Lung (tissue), 12 donors: ENCODE measurements around the gene HTT. TPM values are rescaled to one million over a fixed set of nuclear protein-coding genes. Genes with fewer than 3 reads are reported as not detected.

ENCODE experiments used
- ATAC-seq: fragments of 200-7000 bp; cut with Tn5 transposase; one replicate; pipeline ENCODE4 v1.9.1; 2020; ENCODE audit warnings: moderate number of reproducible peaks; ENCODE audit not compliant: insufficient read depth, low FRiP score
- DNase-seq, 3 donors: peaks; one replicate each; pipeline ENCODE4 v3.0.0-alpha.2; 2013 to 2017
- H3K27ac ChIP-seq, 2 donors: one replicate each; pipeline ENCODE4 v1.5.1; 2013; ENCODE audit warnings: mild to moderate bottlenecking in 2 of 2, moderate library complexity in 2 of 2, control low read depth in 1 of 2, inconsistent platforms in 1 of 2, low read depth in 1 of 2, low read length in 1 of 2
- H3K27me3 ChIP-seq, 3 donors: one replicate each; pipeline ENCODE4 v1.5.1; 2013; ENCODE audit warnings: low read length in 2 of 3; ENCODE audit not compliant: control insufficient read depth in 3 of 3, insufficient read depth in 3 of 3
- H3K36me3 ChIP-seq, 4 donors: one replicate each; pipeline ENCODE4 v1.5.1; 2013; ENCODE audit warnings: low read length in 4 of 4, mild to moderate bottlenecking in 1 of 4, moderate library complexity in 1 of 4; ENCODE audit not compliant: control insufficient read depth in 4 of 4, insufficient read depth in 4 of 4
- H3K4me1 ChIP-seq, 5 donors: one replicate each; pipeline ENCODE4 v1.5.1; 2013; ENCODE audit warnings: low read length in 5 of 5, mild to moderate bottlenecking in 2 of 5, moderate library complexity in 1 of 5; ENCODE audit not compliant: control insufficient read depth in 5 of 5, insufficient read depth in 5 of 5
- H3K4me3 ChIP-seq: one replicate; pipeline ENCODE4 v1.5.1; 2013; ENCODE audit warnings: mild to moderate bottlenecking, control low read depth, moderate library complexity
- H3K9ac ChIP-seq, 2 donors: one replicate each; pipeline ENCODE4 v1.5.1; 2013; ENCODE audit warnings: low read length in 2 of 2, control low read depth in 1 of 2; ENCODE audit not compliant: insufficient read depth in 1 of 2
- H3K9me3 ChIP-seq, 4 donors: one replicate each; pipeline ENCODE4 v1.5.1; 2013; ENCODE audit warnings: low read length in 3 of 4, mild to moderate bottlenecking in 1 of 4, moderate library complexity in 1 of 4; ENCODE audit not compliant: control insufficient read depth in 4 of 4, insufficient read depth in 3 of 4
- WGBS, 2 donors: extraction: QIAGEN DNeasy Blood & Tissue Kit; methylation state at CpG; one replicate each; pipeline ENCODE4 v1.1.7; 2013; 5-methylcytosine and 5-hydroxymethylcytosine counted together
- polyA plus RNA-seq, 2 donors: library from polyadenylated mRNA; stranded (reverse); fragments of 200-250 nt; gene quantifications; one replicate each; pipeline ENCODE4 v1.2.1, GENCODE V29; 2013
- total RNA-seq, 2 donors: library from RNA; depleted of rRNA in 1 of 2; stranded (reverse); fragments of >200 nt in 1 of 2; gene quantifications; one replicate each; pipeline ENCODE4 v1.2.1, GENCODE V29; 2014 to 2021
- TF ChIP-seq, protein P1 (sequence below): IDR thresholded peaks from 2 replicates; pipeline ENCODE4 v1.5.1; 2012; ENCODE audit warnings: mild to moderate bottlenecking; ENCODE audit errors: control extremely low read depth, extremely low read depth
- donor health status: control.
- donor health status: control.
- donor health status: Bipolar disorder and iron deficiency.
- donor health status: healthy.
- donor health status: DM: yes; HTN: yes; CAD: no.

HTT gene
- total and polyA plus RNA-seq, 4 donors, result 17.0 to 109 (median 48.4) TPM

DNA sequence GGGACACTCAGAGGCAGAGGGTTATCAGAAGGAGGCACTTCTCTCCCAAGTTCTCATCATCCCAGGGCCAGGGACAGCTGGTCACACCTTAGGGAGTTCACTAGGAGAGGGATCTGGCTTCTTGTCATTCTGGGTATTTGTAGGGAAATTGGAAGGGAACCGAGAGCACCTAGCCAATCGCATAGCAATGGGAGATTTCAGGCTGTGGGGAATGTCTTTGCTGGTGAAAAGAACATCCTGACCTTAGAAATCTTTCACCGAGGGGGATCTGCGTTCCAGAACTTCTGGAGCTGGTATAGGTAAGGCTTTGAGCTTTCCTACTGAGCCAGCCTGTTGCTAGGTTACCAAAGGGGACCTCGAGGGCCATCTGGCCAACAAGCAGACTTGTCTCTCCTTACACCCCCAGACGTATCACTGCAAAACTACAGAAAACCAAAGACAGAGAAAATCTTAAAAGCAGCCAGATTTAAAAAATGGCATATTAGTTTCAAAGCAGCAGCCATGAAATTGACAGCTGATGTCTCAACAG lies 6.9 kb upstream of the HTT start:
- Histone ChIP-seq H3K9ac (no peak overlapping the region), H3K9me3 (no peaks in the 10 kb centered on the region), H3K36me3 (no peaks in the 10 kb centered on the region), H3K27ac (no peak overlapping the region), H3K4me3 (no peak overlapping the region), H3K4me1 (no peaks in the 10 kb centered on the region), H3K27me3 (no peaks in the 10 kb centered on the region)
- DNase-seq, result no peak
- TF ChIP-seq, protein P1, sequence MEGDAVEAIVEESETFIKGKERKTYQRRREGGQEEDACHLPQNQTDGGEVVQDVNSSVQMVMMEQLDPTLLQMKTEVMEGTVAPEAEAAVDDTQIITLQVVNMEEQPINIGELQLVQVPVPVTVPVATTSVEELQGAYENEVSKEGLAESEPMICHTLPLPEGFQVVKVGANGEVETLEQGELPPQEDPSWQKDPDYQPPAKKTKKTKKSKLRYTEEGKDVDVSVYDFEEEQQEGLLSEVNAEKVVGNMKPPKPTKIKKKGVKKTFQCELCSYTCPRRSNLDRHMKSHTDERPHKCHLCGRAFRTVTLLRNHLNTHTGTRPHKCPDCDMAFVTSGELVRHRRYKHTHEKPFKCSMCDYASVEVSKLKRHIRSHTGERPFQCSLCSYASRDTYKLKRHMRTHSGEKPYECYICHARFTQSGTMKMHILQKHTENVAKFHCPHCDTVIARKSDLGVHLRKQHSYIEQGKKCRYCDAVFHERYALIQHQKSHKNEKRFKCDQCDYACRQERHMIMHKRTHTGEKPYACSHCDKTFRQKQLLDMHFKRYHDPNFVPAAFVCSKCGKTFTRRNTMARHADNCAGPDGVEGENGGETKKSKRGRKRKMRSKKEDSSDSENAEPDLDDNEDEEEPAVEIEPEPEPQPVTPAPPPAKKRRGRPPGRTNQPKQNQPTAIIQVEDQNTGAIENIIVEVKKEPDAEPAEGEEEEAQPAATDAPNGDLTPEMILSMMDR, result no peak
- WGBS, 2 donors, result 86 to 92% methylated on average over 6 of the region's 6 CpGs
- no peak for ATAC-seq

DNA sequence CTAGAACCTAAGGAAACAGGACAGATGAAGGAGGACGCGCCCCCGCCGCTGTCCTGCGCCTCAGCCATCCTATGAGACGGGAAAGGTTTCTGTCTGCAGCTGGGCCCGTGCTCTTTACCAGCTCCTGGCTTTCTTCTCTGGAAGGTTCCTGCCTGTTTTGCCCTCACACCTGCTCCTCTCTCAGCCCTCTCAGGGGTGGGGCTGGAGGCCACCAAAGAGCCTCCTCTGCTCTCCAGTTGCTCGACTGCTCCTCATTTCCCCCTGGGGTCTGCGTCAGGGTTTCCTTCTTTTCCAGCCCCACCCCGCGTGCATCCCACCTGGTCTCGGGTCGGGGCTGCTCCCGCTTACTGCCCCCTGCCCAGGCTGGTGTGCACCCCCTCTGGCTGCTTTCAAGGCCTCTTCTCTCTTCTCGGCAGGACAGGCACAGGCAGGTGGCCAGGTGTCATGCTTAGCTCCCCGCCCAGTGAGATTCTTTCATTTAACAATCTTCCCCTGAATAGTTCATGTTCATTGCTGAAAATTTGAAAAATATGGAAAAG lies 4.8 kb upstream of the HTT start:
- H3K4me3 ChIP-seq, result no peak overlapping the region
- no peak for DNase-seq
- no peaks in the 10 kb centered on the region for H3K27me3 ChIP-seq
- WGBS, 2 donors, result 86 to 90% methylated on average over 15 to 16 of the region's 16 CpGs
- peaks cover 0 to 4% (median 0%) of the 10 kb centered on the region in 5 donors for H3K4me1 ChIP-seq
- H3K9ac ChIP-seq, result no peak overlapping the region
- H3K9me3 ChIP-seq, result no peaks in the 10 kb centered on the region
- no peak for ATAC-seq
- H3K27ac ChIP-seq, result no peak overlapping the region
- no peaks in the 10 kb centered on the region for H3K36me3 ChIP-seq
- TF ChIP-seq, protein P1, result no peak

DNA sequence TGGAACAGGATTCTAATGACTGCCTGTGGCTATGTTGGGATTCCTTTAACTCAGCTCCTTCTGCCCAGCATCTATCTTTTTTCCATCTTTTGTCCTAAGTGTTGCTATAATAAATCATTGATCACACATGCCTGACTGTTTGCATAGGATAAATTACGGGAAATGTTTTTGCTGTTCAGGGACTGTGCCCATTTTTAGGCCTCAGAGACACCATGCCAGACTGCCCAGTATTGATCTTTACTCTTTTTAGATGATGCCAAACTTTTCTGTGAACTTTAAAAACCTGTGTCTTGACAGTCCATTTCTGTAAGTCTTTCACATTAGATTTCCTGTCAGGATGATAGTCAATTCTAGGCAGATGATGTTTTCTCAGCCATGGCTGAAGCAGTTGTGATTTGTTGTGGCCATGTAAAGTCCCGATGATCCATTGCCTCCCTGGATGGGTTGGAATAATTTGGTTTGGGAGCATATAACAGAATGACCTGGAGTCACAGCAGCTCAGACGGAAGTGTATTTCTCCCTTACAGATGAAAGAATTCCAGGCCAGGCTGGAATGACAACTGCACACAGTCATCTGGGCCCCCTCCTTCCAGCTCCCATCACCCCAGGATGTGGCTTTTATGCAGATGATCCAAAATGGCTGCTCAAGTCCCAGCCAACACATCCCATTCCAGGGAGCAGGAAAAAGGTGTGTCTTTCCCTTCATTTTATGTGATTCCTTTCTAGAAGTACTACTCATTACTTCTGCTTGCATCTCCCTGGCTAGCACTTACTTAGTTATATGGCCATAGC lies 3.6 kb upstream of the HTT start:
- Histone ChIP-seq H3K27me3 (no peaks in the 10 kb centered on the region), H3K4me3 (no peak overlapping the region), H3K36me3 (no peaks in the 10 kb centered on the region), H3K27ac (no peak overlapping the region), H3K9ac (no peak overlapping the region), H3K9me3 (no peaks in the 10 kb centered on the region), H3K4me1 (peaks cover 0 to 7% (median 4%) of the 10 kb centered on the region in 5 donors)
- ATAC-seq, result no peak
- TF ChIP-seq, protein P1, result no peak
- no peak for DNase-seq
- 88 to 91% methylated on average over 3 of the region's 3 CpGs for WGBS, 2 donors
